GM11168 (cell line): ENCODE measurements around the gene PTPRN2.

ENCODE experiments used
- in situ Hi-C: fragments of 300-500 bp; cut with MboI; formaldehyde crosslinking; loops from one replicate; pipeline ENCODE4 v1.12.0; 2022; ENCODE audit warnings: low sequenced_read_pairs; ENCODE audit not compliant: unreplicated experiment

The PTPRN2 gene

GRCh38 chr7:157821959-157822687 is 765.5 kb downstream of the PTPRN2 start:
- in situ Hi-C loops, result no loop called here

GRCh38 chr7:157820796-157821195 is 766.8 kb downstream of the PTPRN2 start:
- in situ Hi-C loops, result no loop called here

DNA sequence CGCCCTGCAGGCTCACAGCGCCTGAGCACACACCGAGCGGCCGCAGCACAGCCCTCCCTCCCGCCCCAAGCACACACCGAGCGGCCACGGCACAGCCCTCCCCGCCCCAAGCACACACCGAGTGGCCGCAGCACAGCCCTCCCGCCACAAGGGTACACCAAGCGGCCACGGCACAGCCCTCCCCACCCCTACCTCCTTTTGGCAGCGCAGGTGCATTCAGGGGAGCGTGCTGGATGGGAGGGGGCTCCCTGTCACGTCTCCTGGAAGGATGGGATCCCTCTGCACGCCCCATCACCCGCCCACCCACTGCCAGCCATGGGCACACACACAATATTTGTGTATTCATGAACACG is 768.2 kb downstream of the PTPRN2 start:
- in situ Hi-C loops, result no loop called here

DNA sequence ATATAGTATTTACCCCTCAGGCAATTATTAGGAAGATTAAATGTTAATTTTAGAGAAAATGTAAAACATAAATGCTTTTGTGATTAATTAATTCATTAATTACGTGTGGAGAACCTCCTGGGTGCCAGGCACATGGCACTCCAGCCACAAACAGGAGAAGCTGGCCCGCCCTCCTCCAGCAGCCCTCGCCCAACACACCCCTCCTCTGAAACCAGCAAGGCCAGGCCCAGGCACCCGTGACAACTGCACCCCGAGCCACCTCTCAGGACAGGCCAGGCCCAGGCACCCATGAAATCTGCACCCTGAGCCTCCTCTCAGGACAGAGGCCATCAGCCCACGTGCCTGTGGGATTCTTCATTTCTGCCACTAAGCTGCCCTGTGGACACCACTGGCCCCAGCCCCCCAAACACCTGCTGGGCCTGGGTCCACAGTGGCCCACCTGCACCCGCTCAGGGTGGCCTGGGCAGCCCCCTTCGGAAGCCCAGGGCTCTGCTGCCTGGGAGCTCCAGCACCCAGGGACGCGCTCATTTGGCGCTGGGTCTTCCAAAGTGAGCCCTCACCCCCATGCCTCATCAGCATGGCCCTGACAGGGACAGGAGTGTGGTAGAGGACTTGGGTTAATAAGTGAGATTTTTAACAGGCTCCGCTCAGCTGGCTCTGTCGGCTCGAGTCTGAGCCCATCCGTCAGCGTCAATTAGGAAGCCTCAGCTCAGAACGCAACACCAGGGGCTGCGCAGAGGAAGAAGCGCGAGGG is 768.7 kb downstream of the PTPRN2 start:
- in situ Hi-C loops, result no loop called here

DNA sequence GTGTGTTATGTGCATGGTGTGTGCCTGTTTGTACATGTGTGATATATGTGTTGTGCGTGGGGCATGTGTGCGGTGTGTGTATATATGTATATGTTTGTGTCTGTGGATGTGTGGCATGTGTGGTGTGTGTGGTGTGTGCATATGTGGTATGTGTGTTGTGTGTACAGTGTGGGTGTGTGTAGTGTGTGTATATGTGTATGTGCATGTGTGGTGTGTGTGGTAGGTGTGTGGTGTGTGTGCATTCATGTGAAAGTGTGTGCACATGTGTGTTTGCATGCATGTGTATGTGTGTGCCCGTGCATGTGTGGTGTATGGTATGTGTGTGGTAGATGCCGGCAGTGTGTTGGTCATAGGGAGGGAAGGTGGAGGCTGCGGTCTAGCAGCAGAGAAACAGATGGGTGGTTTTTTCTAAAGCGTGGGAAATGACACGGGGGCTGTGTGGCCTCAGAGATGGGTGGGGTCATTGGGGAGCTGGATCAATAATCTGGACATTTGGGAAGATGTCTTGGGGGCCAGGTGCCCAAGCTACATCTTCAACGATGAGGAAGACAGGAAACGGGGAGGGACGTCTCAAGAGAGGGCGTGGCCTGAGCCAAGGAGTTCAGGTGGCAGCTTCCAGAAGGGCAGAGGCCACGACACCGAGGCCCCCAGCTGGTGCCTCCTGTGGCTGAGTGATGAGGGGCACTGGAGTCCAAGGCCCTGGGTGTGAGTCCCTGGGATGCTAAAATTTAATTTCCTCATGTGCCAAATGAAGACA is 769.5 kb downstream of the PTPRN2 start:
- in situ Hi-C loops, result no loop called here

- in situ Hi-C loops, result no loop called here
Measured at GRCh38 chr7:157817433-157817832, 770.2 kb downstream of the PTPRN2 start.

DNA sequence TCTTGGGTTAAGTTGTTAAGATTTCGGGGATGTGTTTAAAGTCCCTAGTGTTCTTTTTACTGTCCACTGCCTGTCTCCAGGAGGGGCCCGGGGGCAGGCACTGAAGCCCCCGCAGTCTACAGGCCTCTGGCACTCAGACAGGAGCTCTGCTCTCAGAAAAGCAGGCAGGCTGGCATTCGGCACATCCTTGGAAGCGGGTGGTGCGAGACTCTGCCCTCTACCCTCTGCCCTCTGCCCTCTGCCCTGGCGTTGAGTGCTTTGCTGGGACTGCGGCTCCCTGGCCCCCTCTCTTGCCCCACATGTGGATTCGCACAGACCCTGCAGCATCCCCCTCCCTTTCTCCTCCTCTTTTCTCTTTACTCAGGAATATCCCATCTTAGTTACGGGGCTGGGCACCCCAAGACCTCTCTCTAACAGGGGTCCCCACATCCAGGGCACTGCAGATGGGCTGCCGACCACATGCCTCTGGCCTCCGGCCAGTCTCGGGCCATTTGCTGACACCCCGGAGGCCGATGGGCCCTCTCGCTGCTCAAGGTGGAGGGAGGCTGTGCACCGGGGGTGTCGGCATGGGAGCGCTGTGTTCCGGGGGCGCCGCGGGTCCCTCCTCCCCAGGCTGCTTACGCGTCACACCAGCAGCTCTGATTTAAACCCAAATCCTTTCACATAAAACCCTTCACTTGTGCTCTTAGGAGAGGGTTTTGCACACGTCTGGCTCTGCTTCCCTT is 770.9 kb downstream of the PTPRN2 start:
- in situ Hi-C loops, result no loop called here

DNA sequence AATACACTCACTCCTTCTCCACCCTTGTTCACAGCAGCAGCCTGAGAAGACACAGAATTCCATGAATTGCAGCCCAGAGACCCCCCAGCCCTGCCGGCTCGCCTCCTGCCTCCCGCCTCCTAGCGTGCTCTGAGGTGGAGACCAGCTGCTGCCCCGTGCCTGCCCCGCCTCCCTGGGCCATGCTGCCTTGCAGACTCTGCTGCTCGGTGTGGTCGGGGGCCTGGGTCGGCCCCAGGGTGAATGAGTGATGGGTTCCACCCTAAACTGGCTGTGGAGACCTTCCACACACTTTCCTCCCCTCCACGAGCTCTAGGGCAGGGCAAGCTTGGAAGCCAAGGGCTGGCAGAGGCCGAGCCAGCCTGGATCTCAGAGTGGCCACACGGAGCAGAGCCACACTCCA is 771.5 kb downstream of the PTPRN2 start:
- in situ Hi-C loops, result no loop called here

- in situ Hi-C loops, result no loop called here
Measured at GRCh38 chr7:157815706-157816022, 772.0 kb downstream of the PTPRN2 start.

GRCh38 chr7:157814931-157815705 is 772.5 kb downstream of the PTPRN2 start:
- in situ Hi-C loops, result no loop called here

DNA sequence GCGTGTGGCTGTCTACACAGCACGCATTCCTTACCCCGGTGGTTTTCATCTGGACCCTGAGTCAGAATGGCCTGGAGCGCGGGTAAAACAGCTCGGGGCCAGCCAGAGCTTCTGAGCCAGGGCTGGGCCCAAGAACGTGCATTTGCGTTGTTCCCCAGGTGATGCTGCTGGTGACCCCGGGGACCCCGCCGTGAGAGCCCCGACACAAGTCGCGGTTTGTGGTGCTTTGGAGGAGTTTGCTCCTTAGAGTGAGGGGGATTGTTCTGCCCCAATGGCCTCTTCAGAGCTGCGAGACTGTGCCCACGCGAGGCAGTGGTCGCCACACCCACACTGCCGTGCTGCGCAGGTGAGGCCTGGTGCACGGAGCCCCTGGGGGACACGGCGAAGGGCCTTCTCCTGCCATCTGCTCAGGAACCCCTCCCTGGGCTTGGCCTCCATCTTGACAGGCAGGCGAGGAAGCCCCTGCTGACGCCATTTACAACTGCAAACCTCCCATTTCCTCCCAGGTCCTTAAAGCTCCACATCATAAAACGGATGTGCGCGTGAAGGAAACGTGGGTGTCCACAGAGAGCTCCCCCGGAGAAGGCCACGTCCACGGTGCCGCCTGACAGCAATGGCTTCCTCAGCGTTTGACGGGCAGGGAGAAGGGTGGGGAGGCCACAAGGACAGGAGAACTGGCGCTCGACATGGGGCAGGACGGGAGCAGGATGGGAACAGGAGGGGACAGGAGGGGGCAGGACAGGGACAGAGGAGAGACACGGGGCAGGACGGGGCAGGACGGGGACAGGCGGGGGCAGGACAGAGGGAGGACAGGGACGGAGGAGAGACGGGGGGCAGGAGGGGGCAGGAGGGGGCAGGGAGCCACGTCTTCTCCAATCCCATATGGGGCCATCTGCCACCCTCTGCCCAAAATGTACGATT is 773.6 kb downstream of the PTPRN2 start:
- in situ Hi-C loops, result no loop called here

GRCh38 chr7:157813053-157813452 is 774.6 kb downstream of the PTPRN2 start:
- in situ Hi-C loops, result no loop called here

DNA sequence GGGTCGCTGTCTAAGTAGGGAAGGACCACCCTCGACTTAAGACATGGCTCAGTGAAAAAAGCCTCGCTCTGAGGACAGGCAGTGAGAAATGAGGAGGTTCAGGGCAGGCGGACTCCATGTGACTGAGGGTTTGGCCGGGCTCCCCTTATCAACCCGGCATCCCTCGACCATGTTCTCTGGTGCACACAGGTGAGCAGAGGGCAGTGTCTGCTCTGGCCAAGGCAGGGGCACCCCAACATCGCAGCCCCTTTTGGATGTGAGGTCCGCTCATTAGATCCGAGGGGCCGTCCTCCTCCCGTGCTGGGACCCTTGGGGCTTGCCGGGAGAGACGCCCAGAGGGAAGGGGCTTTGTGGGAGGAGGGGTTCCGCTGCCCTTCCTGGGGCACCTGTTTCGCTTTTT is 775.7 kb downstream of the PTPRN2 start:
- in situ Hi-C loops, result no loop called here

DNA sequence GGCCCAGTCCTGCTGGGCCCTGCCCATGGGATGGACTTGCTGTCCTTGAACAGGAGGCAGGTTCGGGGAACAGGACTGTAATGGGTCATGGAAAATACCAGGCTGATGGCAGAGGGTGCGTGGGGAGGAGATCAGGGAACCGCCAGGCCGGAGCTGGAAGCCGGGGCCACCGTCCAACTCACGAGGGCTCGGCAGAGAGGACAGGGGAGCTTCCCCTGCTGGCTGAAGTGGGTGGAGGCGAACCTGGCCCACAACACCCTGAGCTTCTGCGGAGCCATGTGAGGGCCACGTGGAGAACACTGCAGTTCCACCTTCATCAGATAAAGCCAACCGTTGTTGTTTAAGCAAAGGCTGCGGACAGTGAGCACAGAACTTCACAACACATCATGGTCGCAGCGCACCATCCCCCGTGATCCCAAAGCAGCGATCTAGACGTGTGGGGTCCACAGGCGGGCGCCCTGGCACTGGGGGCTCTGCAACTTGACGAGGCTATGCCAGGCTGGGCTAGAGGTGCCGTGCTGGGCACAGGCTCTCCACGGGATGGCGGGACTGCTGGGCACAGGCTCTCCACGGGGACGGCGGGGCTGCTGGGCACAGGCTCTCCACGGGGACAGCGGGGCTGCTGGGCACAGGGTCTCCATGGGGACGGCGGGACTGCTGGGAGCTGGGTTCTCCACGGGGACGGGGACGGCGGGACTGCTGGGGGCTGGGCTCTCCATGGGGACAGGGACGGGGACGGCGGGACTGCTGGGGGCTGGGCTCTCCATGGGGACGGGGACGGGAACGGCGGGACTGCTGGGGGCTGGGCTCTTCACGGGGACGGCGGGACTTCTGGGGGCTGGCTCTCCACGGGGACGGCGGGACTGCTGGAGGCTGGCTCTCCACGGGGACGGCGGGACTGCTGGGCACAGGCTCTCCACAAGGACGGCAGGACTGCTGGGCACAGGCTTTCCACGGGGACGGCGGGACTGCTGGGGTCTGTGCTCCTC is 777.5 kb downstream of the PTPRN2 start:
- in situ Hi-C loops, result no loop called here

GRCh38 chr7:157809154-157809862 is 778.3 kb downstream of the PTPRN2 start:
- in situ Hi-C loops, result no loop called here

DNA sequence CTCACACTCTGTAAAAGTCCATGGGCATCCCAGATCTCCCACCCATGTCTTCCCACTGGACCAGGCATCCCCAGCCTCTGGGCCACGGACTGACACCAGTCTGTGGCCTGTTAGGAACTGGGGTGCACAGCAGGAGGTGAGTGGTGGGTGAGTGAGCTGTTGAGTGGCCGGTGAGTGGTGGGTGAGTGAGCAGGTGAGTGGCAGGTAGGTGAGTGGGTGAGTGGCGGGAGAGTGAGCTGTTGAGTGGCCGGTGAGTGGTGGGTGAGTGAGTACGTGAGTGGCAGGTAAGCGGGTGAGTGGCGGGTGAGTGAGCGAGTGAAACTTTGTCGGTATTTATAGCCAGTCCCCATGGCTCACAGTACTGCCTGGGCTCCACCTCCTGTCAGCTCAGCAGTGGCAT is 779.6 kb downstream of the PTPRN2 start:
- in situ Hi-C loops, result no loop called here

- in situ Hi-C loops, result no loop called here
Measured at GRCh38 chr7:157807510-157807909, 780.1 kb downstream of the PTPRN2 start.
